GM19035 (cell line): ENCODE measurements around the gene ST8SIA4.

Experiments used
- ATAC-seq: cut with Tn5 transposase; IDR thresholded peaks from one replicate; pipeline ENCODE4 v1.9.1; 2021; ENCODE audit not compliant: unreplicated experiment

Gene ST8SIA4

DNA sequence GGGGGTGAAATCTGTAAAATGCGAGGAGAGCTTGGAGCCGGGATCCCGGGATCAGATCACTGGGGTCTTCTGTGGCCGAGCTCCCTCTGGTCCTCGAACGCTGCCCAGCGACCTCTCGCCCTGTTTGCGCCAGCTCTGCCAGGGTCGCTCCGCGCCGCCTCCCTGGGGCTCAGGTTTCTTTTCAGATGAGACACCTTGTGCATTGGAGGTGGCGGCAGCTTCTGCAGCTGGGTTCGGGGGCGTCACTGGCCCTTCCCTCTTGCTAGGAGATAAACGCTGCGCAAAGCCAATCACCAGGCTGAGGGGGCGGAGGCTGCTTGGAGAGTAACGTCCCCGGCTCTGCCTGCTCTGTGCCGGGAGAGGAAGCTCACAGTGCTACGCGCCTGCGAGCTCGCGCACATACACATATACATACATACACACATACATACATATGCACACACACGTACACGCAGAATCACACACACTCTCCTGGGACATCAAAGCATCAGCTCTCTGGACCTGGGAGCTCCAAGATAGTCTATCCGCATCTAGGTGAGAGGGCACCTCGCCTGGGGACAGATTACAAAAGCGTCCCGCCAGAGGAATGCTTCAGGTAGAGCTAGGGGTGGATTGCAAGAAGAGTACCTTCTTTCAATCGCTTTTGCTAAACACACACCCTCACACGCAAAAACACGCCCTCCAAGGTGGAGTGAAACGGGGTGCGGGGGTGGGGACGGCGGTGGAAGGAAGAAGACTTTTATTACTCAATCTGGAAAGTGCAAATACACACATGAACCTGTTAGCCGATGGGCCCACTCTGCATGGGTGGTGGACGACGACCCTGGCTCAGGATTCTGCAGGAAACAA is at the start of gene ST8SIA4:
TSS of gene ST8SIA4 (minus strand) at position 244 of the 849 bp plus-strand sequence. CDS start 327 bp downstream, outside the sequence.
- ATAC-seq: peak; percentile 63

- no peak for ATAC-seq
Observed at GRCh38 chr5:100950985-100951384, 47.9 kb upstream of the ST8SIA4 start.

GRCh38 chr5:100913298-100913697 is 10.2 kb upstream of the ST8SIA4 start:
- no peak for ATAC-seq

- no peak for ATAC-seq
Observed at GRCh38 chr5:100909034-100909433, 6.0 kb upstream of the ST8SIA4 start.

GRCh38 chr5:100905259-100905914 is 2.3 kb upstream of the ST8SIA4 start:
- ATAC-seq: no peak

GRCh38 chr5:100904259-100904861 is 1.3 kb upstream of the ST8SIA4 start:
- ATAC-seq: peak; percentile 14

- ATAC-seq: no peak
Observed at GRCh38 chr5:100902440-100903038, 543 bp downstream of the ST8SIA4 start.

DNA sequence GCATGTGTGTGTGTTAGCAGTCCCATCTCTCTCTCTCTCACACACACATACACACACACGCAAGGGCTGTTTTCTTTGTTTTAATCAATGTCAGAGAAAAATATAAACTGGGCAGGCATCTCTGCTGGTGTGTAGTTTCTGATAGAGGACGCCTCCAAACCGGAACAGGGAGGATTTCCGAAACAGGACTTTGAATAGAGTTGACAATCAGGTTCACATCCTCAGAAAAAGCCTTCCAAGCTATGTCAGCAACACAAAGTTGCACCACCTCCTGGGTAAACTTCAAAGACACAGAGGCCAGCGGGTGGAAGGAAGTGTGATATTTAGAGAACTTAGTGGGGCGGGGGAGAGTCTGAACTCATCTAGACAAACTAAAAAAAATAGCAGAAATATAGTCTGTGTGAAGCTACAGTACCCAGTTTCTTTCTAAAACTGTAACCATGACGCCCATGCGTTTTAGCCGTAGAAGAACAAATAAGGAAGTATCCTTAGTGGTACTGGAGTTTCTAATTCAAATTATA is 1.2 kb downstream of the ST8SIA4 start:
- ATAC-seq: no peak

GRCh38 chr5:100900796-100901781 is 2.0 kb downstream of the ST8SIA4 start:
- peak; percentile 42 for ATAC-seq

DNA sequence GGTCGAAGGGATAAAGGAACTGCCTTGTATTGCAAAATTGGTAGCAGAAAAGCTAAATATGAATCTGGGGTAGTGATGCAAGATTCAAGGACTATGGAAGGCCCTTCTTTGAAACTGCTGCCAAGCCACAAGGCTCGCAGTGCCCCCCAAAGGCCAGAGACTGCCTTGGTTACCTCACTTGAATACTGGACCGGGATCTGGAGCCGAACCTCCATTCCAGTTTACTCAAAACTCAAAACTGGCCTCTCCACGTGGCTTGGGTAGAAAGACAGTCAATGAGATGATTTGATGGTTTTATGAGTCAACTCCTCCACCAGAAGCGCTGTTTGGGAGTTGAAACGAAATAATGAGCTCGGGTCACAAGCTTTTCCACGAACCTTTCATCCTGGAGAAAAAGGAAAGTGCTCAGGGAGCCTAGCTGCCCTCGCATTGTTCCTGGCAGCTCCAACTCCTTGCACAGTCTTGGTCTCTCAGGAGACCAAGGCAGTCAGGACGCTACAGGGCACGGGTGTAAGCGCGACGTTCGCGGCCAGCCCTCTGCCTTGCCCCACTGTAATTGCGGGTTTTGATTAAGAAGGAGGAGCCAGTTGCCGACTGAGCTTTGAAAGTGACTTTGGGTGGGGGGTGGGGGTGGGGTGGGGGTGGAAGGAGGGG is 2.8 kb downstream of the ST8SIA4 start:
- peak; percentile 12 for ATAC-seq

DNA sequence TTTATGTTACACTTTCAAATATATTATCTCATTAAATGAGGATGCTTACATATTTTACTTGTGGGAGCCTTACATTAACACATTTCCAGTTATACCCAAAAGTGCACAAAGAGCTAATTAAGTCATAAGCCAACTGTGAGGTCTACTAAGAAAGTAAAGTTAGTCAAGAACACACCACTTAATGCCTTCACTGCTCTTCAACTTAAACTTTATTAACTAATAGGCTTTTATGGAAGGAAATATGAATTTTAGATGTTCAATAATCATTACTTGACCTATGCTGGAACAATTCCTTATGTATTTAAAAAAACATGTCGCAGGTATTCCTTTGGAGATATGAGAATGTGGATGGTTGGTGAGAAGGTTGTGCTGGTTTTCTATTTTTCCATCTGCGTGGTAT is 3.4 kb downstream of the ST8SIA4 start:
- no peak for ATAC-seq

DNA sequence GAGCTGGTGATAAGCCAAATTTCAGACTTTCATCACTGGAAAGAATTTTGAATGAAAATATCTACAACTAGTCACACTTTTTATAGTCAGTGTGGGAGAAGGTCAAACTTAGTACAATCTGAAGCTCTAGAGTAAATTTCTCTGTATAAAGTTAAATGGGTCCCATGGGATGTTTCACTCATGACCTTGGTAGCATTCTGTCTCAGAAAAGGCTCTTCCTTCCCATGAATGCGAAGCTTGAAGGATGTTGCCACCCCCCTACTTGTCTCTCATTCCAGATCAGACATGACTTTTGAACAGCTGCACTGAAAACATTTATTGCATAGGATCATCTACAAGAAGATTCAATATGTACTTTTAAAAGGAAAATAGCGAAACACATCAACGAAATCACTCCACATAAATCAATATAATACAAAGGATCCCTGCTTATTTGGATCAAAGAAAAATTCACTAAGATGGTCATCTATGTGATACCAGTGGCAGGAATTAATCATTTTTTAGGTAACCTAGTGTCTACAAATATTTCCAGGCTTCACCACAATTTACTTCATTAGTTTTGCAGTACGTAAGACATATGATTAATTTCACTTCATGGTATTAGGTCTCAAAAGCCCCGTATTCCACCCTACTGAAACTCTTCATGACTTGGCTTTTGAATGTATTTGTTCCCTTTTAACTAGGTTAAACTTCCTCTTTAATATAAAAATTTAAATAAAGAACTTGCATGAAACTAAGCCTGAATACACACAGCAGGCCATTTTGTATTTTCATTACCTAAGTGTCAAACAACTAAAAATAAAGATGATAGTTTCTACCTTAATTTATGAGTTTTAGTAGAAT is 4.4 kb downstream of the ST8SIA4 start:
- ATAC-seq: no peak

DNA sequence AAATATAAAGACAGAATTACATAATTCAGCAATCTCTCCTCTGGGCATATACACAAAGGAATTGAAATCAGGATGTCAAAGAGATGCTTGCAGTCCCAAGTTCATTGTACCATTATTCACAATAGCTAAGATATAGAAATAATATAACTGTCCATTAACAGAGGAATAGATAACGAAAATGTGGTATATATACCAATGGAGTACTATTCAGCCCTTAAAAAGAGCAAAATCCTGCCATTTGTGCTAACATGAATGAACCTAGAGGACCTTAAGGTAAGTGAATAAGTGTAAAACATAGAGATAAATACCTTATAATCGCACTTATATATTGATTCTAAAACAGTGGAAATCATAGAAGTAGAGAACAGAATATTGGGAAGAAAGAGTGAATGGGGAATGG is 7.0 kb downstream of the ST8SIA4 start:
- no peak for ATAC-seq

DNA sequence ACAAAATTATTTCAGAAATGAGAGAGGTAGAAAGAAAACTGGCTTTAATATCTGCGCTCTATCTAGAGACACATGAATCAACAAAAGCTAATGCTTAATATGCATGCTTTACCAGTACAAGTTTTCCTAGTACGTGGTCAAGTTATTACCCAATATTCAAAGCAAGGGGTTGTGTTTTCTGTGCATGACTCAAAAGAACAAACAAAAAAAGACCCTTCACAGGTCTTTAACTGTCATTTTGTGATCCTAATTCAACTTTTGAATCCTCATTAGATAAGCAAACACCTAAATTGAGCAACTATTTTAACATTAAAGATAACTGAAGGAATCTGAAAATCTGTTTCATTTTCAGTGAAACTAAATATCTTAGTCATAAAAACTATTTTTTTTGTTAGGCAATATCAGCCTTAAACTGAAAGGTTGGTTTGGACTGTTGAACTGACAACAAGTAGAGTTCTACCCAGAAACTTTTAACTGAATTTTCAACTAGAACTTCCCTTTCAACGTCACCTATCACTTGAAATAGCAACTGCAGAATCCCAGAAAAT is 12.5 kb downstream of the ST8SIA4 start:
- peak; percentile 81 for ATAC-seq

DNA sequence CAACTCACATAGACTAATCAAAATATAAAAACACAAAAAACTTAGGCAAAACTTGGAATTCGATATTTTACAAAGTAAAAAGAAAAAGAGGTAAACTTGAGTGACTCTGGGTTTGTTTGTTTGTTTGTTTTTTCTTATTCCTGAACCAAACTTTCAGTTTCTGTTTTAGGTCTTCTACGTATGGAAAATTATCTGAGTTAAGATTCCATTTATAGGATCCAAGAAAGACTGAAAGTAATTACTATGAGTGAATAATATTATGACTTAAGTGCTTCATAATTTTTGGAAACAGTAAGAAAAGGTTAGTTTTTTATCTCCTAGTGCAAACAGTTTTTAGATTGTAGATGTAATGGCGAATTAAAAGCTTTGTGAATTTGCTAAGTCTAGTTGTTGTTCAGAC is 13.2 kb downstream of the ST8SIA4 start:
- ATAC-seq: no peak

GRCh38 chr5:100889165-100889743 is 13.8 kb downstream of the ST8SIA4 start:
- ATAC-seq: peak; percentile 52

DNA sequence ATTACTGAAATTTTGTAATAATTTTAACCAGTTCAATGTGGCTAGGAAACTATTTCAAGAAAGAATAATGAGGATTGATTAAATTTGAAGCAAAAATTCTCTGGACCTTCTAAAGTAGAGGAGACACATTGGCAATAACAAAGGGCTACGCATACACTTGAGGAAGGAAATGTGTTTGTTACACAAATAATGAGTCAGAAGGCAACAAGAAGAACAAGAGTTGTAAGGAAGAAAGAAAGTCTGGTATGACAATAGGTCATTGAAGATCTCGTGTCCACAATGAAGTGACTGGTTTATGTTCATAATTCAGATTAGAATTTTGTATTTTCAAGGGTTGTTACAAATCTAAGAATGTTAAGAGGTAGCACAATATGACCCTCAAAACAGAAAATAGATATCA is 25.8 kb downstream of the ST8SIA4 start:
- ATAC-seq: no peak
